Measurements from ENCODE around the gene AHI1. TPM values are rescaled to one million over a fixed set of nuclear protein-coding genes. Genes with fewer than 3 reads are reported as not detected.

The AHI1 gene
- total and polyA plus RNA-seq, 5 experiments from 2014 or later, result 2.3 to 16.1 (median 4.9) TPM

- H3K4me1 Mint-ChIP-seq, result peaks cover 2 to 11% (median 3%) of the 10 kb centered on the region in 4 donors
- no peak overlapping the region for H3K4me3 Mint-ChIP-seq
- DNase-seq (no peak), ATAC-seq (no peak)
- no peaks in the 10 kb centered on the region for H3K27me3 Mint-ChIP-seq
- no peak overlapping the region for H3K27ac Mint-ChIP-seq
- H3K36me3 Mint-ChIP-seq, result peaks cover 2 to 26% (median 4%) of the 10 kb centered on the region in 3 donors
- POLR2A ChIA-PET, result no interaction called here
- no peaks in the 10 kb centered on the region for H3K9me3 Mint-ChIP-seq
Measured at GRCh38 chr6:135328136-135328535, 169.4 kb downstream of the AHI1 start.

GRCh38 chr6:135325624-135326424 lies 171.7 kb downstream of the AHI1 start:
- Mint-ChIP-seq H3K4me1 (peaks cover 5 to 23% (median 9%) of the 10 kb centered on the region in 4 donors), H3K27me3 (no peaks in the 10 kb centered on the region), H3K27ac (no peak overlapping the region), H3K9me3 (no peaks in the 10 kb centered on the region), H3K4me3 (no peak overlapping the region), H3K36me3 (peaks cover 2 to 16% (median 4%) of the 10 kb centered on the region in 3 donors)
- ATAC-seq (no peak), DNase-seq (no peak)
- POLR2A ChIA-PET, result no interaction called here

GRCh38 chr6:135324531-135324930 lies 173.0 kb downstream of the AHI1 start:
- H3K9me3 Mint-ChIP-seq, result no peaks in the 10 kb centered on the region
- ATAC-seq (no peak), DNase-seq (no peak)
- H3K27me3 Mint-ChIP-seq, result no peaks in the 10 kb centered on the region
- H3K36me3 Mint-ChIP-seq, result peaks cover 1 to 18% (median 2%) of the 10 kb centered on the region in 3 donors
- POLR2A ChIA-PET, result no interaction called here
- H3K4me1 Mint-ChIP-seq, result peaks cover 5 to 23% (median 9%) of the 10 kb centered on the region in 4 donors
- no peak overlapping the region for H3K4me3 Mint-ChIP-seq
- no peak overlapping the region for H3K27ac Mint-ChIP-seq

- Mint-ChIP-seq H3K27me3 (no peaks in the 10 kb centered on the region), H3K4me3 (no peak overlapping the region), H3K36me3 (peaks cover 0 to 13% (median 2%) of the 10 kb centered on the region in 3 donors), H3K4me1 (peaks cover 5 to 23% (median 9%) of the 10 kb centered on the region in 4 donors), H3K27ac (peak overlapping the region in 1 of 10 donors; percentile 8), H3K9me3 (no peaks in the 10 kb centered on the region)
- DNase-seq, result no peak
- ATAC-seq, result no peak
- POLR2A ChIA-PET, result no interaction called here
Measured at GRCh38 chr6:135323979-135324378, 173.6 kb downstream of the AHI1 start.

GRCh38 chr6:135323202-135323668 lies 174.3 kb downstream of the AHI1 start:
- H3K4me1 Mint-ChIP-seq, result peaks cover 5 to 23% (median 9%) of the 10 kb centered on the region in 4 donors

GRCh38 chr6:135322427-135323201 lies 174.9 kb downstream of the AHI1 start:
- ATAC-seq (no peak), DNase-seq (no peak)
- no peaks in the 10 kb centered on the region for H3K9me3 Mint-ChIP-seq
- peaks cover 5 to 23% (median 9%) of the 10 kb centered on the region in 4 donors for H3K4me1 Mint-ChIP-seq
- H3K27me3 Mint-ChIP-seq, result no peaks in the 10 kb centered on the region
- peak overlapping the region in 4 of 10 donors; percentile 12 to 55 (median 28) for H3K4me3 Mint-ChIP-seq
- peaks cover 0 to 5% (median 2%) of the 10 kb centered on the region in 3 donors for H3K36me3 Mint-ChIP-seq
- peak overlapping the region in 5 of 10 donors; percentile 7 to 74 (median 54) for H3K27ac Mint-ChIP-seq
- POLR2A ChIA-PET, result no interaction called here

More at GRCh38 chr6:135323202-135323668, 174.3 kb downstream of the AHI1 start:
- peak overlapping the region in 6 of 10 donors; percentile 3 to 74 (median 21) for H3K27ac Mint-ChIP-seq
- no peaks in the 10 kb centered on the region for H3K27me3 Mint-ChIP-seq
- H3K36me3 Mint-ChIP-seq, result peaks cover 0 to 5% (median 4%) of the 10 kb centered on the region in 3 donors
- POLR2A ChIA-PET, result no interaction called here
- H3K4me3 Mint-ChIP-seq, result peak overlapping the region in 4 of 10 donors; percentile 12 to 55 (median 28)
- peak; percentile 49 to 74 for ATAC-seq
- no peaks in the 10 kb centered on the region for H3K9me3 Mint-ChIP-seq
- DNase-seq, result peak in 1 of 10 donors; percentile 17

GRCh38 chr6:135320721-135321621 lies 176.6 kb downstream of the AHI1 start:
- DNase-seq, result no peak
- peak overlapping the region in 1 of 10 donors; percentile 31 for H3K27ac Mint-ChIP-seq
- no peak overlapping the region for H3K4me3 Mint-ChIP-seq
- POLR2A ChIA-PET, result no interaction called here
- peaks cover 5 to 23% (median 9%) of the 10 kb centered on the region in 4 donors for H3K4me1 Mint-ChIP-seq
- H3K27me3 Mint-ChIP-seq, result no peaks in the 10 kb centered on the region
- no peaks in the 10 kb centered on the region for H3K9me3 Mint-ChIP-seq
- H3K36me3 Mint-ChIP-seq, result peaks cover 0 to 5% (median 2%) of the 10 kb centered on the region in 3 donors
- no peak for ATAC-seq

- no peak overlapping the region for H3K4me3 Mint-ChIP-seq
- no peaks in the 10 kb centered on the region for H3K9me3 Mint-ChIP-seq
- H3K27ac Mint-ChIP-seq, result no peak overlapping the region
- no peaks in the 10 kb centered on the region for H3K27me3 Mint-ChIP-seq
- DNase-seq (no peak), ATAC-seq (no peak)
- peaks cover 0 to 5% (median 2%) of the 10 kb centered on the region in 3 donors for H3K36me3 Mint-ChIP-seq
- POLR2A ChIA-PET, result no interaction called here
- H3K4me1 Mint-ChIP-seq, result peaks cover 5 to 23% (median 9%) of the 10 kb centered on the region in 4 donors
Measured at GRCh38 chr6:135319819-135320218, 177.7 kb downstream of the AHI1 start.

- Mint-ChIP-seq H3K9me3 (no peaks in the 10 kb centered on the region), H3K4me3 (no peak overlapping the region), H3K27me3 (no peaks in the 10 kb centered on the region), H3K27ac (no peak overlapping the region), H3K4me1 (peaks cover 5 to 19% (median 9%) of the 10 kb centered on the region in 4 donors), H3K36me3 (peaks cover 0 to 8% (median 2%) of the 10 kb centered on the region in 3 donors)
- DNase-seq, result no peak
- no peak for ATAC-seq
- POLR2A ChIA-PET, result no interaction called here
Measured at GRCh38 chr6:135318738-135319469, 178.6 kb downstream of the AHI1 start.

GRCh38 chr6:135314543-135314942 lies 183.0 kb downstream of the AHI1 start:
- no peak overlapping the region for H3K4me3 Mint-ChIP-seq
- POLR2A ChIA-PET, result no interaction called here
- no peaks in the 10 kb centered on the region for H3K9me3 Mint-ChIP-seq
- no peak overlapping the region for H3K27ac Mint-ChIP-seq
- H3K4me1 Mint-ChIP-seq, result no peaks in the 10 kb centered on the region
- H3K27me3 Mint-ChIP-seq, result no peaks in the 10 kb centered on the region
- H3K36me3 Mint-ChIP-seq, result peaks cover 0 to 8% (median 2%) of the 10 kb centered on the region in 3 donors
- no peak for ATAC-seq
- DNase-seq, result no peak

GRCh38 chr6:135311446-135312200 lies 185.9 kb downstream of the AHI1 start:
- POLR2A ChIA-PET, result no interaction called here
- H3K27me3 Mint-ChIP-seq, result no peaks in the 10 kb centered on the region
- no peak overlapping the region for H3K27ac Mint-ChIP-seq
- H3K9me3 Mint-ChIP-seq, result no peaks in the 10 kb centered on the region
- DNase-seq (no peak), ATAC-seq (no peak)
- H3K4me3 Mint-ChIP-seq, result no peak overlapping the region
- peaks cover 0 to 4% (median 0%) of the 10 kb centered on the region in 4 donors for H3K4me1 Mint-ChIP-seq
- peaks cover 0 to 13% (median 5%) of the 10 kb centered on the region in 3 donors for H3K36me3 Mint-ChIP-seq

Data from naive thymus-derived CD8-positive, alpha-beta T cell (primary cell).